ENCODE measurements around the gene GGT6.

GGT6 gene

DNA sequence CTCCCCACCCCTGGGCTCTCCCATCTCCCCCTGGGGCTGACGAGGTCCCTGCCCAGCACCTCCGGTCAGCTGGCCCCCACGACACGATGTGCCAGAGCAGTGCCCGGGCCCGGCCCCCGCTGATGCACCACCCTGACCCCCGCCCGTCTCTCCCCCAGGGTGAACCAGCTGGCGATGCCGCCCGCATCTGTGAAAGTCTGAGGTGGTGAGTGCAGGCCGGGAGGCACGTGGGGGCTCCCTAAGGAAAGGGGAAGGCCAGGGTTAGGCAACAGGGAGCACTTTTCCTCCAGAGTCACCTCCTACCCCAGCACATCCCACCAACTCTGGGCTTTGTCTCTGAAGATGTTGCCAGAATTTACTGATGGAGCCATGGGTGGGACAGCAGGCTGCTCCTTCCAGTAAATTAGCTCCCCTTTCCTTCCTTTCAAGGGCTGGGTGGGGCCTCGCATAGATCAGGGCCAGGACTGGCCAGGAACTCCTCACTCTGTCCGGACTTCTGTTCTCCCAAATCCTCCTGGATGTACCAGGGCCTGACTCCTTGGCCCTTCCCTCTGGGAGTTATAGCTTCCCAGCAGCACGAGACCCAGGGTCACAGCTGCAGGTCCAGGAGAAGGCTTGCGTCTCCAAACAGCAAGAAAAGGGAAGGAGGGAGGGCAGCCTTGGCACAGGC is 23.5 kb downstream of the GGT6 start:
- no peak for DNase-seq

DNA sequence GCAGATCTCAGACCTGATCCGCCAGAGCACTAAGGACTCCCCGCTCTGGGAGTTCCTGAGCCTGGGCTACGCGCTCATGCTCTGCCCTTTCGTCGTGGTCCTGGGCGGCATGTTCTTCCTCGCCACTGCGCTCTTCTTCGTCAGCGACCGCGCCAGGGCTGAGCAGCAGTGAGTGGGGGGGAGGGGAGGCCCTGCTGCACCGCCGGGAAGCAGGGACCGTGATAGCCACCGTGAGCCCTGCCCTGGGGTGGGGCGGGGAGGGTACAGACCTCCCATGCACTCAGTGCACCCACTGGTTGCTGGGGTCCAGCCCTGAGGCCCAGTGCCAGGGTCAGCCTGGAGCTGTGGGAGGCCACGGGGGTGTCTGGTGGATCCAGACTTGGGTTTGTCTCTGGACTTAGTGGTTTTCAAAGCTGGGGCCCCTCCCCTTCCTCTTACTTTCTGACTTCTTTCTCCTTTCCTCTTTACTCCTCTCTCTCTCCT is 24.1 kb downstream of the GGT6 start:
- DNase-seq: no peak

DNA sequence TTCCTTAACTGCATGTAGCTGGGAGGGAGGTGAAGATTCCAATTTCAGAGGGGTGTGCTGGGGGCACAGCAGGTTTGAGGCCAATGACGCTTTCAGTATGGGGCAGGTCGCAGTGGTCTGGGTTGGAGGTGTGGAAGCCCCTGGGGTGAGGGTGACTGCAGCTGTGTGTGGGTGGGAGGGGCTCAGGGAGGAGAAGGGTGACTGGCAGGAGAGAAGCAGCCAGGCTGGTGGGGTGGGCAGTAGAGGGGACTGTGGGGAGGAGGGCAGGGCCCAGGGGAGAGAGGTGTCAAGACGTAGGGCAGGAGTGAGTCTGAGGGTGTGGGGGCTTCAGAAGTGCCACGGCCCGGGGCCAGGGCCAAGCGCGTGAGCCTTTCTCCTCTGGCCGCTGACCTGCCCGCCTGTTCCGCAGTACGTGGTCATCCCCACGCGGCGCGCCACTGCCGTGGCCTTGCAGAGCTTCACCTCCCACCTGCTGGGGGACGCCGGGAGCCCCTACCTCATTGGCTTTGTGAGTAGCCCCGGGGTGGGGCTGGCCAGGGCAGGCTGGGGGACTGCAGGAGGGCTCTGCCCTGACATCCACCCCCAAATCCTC is 24.6 kb downstream of the GGT6 start:
- no peak for DNase-seq

DNA sequence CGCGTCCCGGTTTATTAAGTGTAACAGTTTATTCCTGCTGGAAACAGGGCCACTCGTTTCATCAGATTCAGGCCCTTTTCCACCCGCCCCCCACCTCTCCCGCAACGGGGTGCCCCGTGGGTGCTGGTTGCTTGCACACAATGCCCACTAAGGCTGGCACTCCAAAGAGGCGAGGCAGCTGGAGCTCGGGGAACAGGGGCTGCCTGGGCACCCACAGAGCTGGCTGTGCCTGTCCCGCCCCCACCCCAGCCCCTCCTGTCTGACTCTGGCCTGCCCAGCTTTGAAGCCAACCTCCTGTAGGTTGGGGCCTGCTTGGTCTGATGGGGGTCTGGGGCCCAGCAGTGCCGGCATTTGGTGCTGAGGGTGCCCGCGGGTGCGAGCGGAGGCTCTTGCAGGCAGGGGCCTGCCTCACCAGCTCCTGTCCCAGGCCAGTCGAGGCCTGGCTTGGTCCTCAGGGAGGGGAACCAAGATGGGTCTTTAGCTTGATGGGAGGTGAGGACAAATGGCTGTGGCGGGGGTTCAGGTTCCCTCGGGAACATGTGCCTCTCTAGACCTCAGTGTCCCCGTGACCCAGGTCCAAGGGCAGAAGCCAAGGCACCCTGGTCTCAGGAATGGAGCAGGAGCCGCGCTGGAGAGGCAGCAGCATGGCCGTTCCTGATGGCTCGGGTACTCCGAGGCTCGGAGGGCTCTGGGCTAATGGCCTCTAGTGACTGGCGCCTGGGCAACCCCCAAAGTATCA is 25.3 kb downstream of the GGT6 start:
- no peak for DNase-seq

- no peak for DNase-seq
Observed at GRCh38 chr17:4534515-4534914, 25.9 kb downstream of the GGT6 start.

DNA sequence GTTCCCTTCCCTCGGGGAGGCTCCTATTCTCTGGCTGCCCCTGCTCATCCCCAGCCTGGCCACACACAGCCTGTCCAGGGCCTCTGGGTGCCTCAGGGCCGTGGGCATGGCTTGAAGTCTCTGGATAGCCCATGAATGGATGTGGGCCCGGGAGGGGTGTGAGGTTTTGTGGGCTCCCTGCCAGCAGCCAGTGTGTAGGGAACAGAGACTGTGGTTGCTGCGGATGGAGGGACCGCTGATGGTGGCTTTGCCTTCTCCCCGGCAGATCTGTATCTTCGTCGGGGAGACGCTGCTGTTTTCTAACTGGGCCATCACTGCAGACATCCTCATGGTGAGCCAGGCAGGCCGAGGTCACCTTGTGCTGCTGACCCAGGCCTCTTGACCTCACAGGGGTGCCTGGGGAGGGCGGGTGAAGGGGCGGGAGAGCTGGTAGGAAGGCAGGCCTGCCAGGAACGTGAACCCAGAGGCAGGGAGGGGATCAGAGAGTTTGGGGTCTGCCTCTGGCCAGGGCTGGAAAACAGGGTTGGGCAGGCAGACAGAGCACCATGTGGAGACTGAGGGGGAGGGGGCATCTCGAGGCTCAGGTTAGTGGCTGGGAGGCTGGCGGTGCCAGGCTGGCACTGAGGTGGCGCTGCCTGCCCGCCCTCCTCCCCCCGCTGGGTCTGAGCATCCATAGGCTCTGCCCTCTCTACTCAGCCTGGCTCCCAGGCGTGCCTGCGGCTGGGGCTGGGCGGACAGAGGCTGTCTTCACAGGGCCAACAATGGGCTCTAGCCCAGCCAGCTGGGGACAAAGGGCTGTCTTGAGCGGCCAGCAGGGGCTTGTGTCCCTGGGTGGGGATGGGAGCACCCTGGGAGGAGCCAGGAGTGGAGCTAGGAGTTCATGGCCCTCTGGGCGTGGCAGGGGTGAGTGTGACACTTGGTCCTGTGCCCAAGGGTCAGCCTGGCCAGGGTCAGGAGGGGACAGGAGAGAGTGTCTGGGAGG is 26.6 kb downstream of the GGT6 start:
- DNase-seq: no peak

GRCh38 chr17:4532860-4533522 is 27.4 kb downstream of the GGT6 start:
- no peak for DNase-seq

GRCh38 chr17:4531988-4532736 is 28.2 kb downstream of the GGT6 start:
- DNase-seq: no peak

DNA sequence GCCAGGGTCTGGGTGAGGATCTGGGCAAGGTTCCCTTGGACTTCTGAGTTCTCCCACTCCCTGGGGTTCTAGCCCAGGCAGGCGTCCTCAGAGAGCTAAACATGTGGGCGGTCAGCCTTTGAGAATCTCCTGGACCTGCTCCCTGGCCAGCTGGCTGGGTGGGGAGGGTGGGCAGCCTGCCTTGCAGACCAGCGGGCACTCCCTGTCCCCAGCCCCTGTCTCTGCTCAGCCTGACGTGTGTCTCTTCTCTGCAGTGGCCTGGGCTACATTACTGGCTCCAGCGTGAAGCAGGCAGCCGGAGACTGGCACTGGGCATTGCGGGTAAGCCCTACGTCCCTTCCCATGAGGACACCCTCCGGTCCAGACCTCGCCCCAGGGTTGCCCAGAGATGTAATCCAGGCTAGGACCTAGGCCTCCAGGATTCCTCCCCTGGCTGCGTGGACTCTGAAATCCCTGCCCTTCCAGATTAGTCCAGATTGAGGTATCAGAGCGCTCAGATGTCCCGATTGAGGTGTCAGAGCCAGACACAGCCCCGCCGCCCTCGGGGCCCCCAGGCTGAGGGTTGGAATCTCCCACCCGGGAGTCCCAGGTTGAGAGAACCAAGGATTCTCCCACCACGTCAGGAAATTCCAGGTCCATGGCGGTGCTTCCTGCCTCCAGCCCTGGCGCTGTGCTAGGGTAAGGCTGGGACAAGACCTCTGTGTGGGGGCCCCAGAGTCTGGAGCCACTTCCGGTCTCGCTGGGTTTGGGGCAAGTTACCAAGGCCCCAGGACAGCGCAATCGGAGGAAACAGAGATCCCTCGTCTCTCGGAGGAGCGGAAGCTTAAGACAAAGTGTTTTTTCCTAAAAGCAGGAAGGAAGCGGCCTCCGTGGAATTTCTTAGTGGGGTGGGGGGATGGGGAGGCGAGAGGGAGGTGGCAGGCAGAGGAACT is 29.3 kb downstream of the GGT6 start:
- DNase-seq: no peak

DNA sequence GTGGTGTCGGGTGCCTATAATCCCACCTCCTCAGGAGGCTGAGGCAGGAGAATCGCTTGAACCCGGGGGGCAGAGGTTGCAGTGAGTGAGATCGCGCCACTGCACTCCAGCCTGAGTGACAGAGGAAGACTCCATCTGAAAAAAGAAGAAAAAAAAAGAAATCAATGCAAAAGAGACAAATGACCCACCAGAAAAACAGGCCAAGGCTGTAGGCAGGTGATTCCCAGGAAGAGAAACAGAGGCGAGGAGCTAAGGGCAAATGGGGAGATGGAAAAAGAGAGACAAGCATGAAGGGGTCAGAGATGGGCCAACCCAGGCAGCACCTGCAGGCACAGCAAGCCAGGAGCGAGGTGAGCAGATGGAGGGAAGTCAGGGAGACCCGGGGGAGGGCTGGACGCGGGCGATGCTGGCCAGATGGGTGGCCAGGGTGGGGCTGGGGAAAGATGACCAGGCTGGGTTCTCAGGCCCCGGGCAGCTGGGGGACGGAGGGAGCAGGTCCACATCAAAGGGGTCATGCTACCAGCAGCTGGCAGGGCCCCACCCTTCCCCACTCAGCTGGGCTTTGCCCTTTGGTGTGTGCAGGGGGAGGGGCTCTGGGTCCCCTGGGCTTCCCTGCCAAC is 30.7 kb downstream of the GGT6 start:
- DNase-seq: no peak

- DNase-seq: no peak
Observed at GRCh38 chr17:4527566-4528125, 32.7 kb downstream of the GGT6 start.

DNA sequence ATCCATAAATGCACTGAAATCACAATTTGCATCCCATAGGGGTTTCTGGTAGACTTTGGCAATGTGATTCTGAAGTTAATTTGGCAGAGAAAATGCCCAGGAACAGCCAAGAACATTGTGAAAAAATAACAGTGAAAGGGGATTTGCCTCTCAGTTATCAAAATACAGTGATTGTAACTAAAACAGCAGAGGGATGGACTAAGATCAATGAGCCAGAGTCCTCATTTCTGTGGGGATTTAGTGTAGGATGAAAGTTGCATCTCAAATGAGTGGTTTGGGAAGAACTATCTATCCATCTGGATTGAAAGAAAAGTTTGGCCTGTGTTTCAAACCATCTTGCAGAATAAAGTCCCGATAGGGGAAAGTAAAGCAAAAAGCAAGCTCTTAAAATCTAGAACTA is 33.2 kb downstream of the GGT6 start:
- DNase-seq: no peak

DNA sequence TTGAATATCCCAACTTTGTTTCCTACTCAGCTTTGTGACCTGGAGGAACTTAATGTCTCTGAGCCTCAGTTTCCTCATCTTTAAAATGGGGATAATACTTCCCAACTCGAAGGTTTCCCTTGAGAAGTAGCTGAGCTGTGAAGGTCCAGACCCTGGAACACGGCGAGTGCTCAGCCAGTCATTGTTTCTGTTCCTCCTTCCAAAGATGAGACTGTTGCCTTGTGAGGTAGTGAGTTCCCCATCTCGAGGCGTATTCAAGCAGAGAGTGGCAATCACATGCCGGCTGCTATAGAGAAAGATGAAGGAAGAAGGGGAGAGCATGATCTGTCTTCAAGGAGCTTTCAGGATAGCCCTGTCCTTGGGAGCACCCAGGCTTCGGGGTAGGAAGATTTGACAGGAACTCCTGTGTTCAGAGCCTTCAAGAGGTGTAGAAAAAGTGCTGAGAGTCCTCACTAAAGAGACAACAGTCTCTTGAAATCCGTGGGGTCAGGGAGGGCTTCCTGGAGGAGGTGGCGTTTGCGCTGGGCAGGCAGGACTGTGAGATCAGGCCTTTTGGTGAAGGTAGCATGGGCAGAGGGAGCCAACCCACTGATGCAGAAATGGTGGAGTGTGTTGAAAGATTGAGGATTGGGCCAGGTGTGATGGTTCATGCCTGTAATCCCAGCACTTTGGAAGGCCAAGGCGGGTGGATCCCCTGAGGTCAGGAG is 34.5 kb downstream of the GGT6 start:
- no peak for DNase-seq

DNA sequence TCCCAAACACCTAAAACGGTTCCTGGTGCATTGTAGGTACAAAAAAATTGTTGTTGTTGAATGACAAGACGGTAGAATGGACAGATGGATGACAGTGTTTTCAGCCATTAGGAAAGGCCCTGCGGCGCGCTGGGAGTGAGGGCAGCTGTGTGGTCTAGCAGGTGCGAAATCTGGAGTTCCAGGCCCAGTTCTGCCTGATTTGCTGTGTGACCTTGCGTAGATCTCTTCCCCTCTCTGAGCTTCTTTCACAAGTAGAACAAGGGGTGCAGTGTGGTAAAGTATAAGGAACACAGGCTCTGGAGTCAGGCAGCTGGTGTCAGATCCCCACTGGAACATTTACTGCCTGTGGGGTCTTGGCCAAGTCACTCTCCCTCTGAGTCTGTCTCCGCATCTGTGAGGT is 36.4 kb downstream of the GGT6 start:
- DNase-seq: no peak

DNA sequence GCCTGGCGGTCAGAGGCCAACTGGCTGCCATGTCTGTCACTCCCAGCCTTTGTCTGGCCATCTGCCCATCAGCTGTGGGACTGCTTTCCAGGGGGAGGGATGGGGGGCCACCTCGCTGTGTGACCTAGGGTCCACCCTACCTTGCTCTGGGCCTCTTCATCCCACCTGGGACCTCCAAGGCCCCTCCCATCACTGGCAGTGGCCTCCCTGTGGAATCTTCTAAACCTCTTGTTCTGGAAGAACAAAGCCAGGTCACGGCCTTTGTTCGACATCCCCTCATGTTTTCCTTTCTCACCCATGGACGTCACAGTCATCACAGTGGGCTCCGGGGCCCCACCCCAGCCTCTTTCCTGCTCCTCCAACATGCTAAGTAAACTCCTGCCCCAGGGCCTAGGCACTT is 37.7 kb downstream of the GGT6 start:
- no peak for DNase-seq

DNA sequence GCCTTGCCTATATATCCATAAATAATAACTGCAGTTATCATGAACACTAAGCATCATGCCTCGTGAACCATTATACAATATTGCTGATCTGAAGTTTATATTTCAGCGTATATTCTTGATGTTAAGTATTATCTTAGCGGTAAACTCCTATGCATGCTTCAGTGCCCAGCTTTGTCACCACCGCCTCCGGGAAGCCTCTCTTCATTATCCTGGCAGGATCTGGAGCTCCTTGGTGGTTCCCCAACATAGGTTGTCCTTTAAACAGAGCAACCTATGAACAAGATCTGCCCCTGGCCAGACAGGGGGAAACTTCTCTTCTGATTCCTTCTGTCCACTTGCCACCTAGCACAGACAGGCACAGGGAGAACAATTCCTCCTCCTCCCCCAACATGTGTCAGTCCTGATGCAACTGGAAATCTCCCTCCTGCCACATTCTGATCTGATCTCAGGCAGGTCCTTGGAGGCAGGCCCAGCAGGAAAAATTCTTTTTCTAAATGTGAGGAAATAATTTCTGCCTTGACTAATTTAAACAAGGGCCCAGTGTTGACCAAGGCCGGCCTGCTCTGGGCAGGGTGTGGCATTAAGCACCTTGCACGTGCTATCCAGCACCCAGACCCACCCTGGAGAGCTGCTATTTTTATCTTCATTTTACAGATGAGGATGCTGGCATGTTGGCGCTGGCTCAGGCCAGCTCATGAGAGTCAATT is 39.3 kb downstream of the GGT6 start:
- DNase-seq: no peak

DNA sequence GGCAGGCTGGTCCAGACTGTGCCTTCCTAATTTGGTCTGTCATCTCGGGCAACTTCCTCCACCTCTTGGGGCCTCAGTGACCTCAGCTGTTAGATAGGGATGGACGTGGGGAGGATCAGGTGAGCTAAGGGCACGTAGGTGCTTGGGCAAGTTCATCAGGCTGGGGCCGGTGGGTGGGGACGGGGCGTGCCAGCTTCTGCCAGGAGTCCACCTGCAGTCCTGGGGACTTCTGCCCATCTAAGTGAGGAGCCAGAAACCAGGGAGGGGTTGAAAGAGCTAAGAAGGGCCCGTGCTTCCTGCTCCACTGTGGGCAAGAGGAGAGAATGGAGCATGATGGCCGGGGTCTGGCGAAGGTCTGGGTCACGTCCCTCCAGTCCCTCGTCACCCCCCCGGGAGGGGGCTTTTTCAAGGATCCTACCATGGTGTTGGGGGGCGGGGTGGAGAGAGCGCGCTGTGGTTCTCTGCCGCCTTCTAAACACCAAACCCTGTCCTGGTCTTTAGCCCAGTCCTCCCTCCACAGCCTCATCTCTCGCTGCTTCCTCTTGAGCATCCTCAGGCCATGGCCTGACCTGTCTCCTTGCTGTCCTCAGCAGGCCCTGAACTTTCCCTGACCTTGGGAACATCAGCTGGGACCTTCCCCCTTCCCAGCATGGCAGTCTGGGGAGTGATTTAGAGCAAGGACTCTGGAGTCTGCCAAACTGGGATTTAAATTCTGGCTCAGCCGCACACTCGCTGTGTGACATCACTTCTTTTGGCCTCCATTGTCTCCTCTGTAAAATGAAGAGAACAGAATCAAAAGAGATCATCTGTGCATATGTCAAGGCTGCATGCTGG is 40.1 kb downstream of the GGT6 start:
- DNase-seq: no peak
